Upper lobe of left lung (tissue), 4 donors: ENCODE results near the gene PXDN.

Source experiments
- CTCF ChIP-seq, 6 experiments: fragments of 450-650 bp in 4 of 6; fragments of 200-600 bp in 2 of 6; sonication (generic) in 2 of 6; IDR thresholded peaks; one replicate each; pipeline ENCODE4 v1.5.1; 2016 to 2019; ENCODE audit warnings: antibody characterized with exemption in 6 of 6
- EP300 ChIP-seq, 4 donors: sonication (generic); formaldehyde crosslinking; IDR thresholded peaks; one replicate each; pipeline ENCODE4 v1.5.1; 2017; ENCODE audit warnings: antibody characterized with exemption in 4 of 4, control low read depth in 2 of 4
- POLR2A ChIP-seq, 4 donors: fragments of 450-650 bp; IDR thresholded peaks; one replicate each; pipeline ENCODE4 v1.5.1; 2016 to 2017; ENCODE audit warnings: antibody characterized with exemption in 4 of 4, mild to moderate bottlenecking in 2 of 4
- POLR2AphosphoS5 ChIP-seq, 2 donors: sonication (generic); formaldehyde crosslinking; IDR thresholded peaks; one replicate each; pipeline ENCODE4 v1.5.1; 2017; ENCODE audit warnings: antibody characterized with exemption in 2 of 2

- no peak for TF ChIP-seq CTCF (IDR thresholded peaks at IDR 0.05)
- TF ChIP-seq POLR2A (IDR thresholded peaks at IDR 0.05) = no peak
- no peak for TF ChIP-seq POLR2AphosphoS5 (IDR thresholded peaks at IDR 0.05)
- TF ChIP-seq EP300 (IDR thresholded peaks at IDR 0.05) = no peak
Measured at GRCh38 chr2:1664076-1664605, 80.2 kb downstream of the PXDN start.
